ENCODE measurements around the gene ZDHHC24.
A peak's percentile ranks its signal among the peaks of the same experiment; 100 is the strongest.

Gene ZDHHC24

DNA sequence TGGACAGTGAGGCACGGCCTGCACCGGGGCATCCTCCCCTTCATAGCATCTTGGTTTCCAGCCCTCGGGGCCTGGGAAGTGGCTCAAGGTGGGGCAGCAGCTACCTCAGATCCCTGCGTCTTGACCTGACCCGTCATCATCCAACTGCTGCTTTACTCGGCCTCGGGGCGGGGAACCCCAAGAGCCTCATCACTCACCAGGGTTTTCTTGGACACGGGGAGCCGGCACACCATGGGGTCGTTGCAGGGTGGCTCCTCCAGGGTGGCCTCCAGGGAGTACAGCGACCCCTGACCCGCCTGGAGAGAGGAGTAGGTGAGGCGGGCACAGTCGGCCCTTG is 21.9 kb upstream of the ZDHHC24 start:
- no peak for DNase-seq

DNA sequence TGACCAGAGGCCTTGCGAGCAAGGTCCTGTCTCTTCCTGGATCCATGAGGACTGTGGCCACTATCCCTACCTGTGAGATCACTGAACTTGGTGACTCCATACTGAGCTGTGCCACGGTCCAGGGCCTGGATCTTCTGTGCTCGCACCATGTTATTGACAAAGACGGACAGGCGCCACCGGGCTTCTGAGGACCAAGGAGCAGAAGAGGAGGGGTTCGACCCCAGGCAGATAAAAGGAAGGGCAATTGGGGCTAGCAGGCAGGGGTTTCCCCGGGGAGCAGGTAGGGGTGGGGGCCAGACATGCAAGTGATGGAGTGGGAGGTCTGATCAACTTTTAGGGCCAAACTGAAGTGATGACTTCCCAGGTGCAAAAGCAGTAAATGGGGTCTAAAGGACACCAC is 20.4 kb upstream of the ZDHHC24 start:
- DNase-seq: no peak

DNA sequence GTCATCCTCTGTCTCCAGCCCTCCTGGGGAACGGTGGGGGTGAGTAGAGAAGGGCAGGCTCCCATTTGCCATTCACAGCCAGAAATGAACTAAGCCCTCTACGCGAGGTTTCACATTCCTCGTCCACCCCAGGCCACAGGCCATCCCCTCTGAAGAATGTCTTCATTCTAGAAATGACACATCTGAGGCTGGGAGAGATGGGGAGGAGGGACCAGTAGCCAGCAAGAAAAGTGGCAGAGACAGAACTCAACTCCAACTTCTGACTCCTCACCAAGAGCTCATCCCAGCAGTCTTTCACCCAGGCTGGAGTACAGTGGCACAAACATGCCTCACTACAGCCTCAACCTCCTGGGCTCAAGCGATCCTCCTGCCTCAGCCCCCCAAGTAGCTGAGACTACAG is 19.1 kb upstream of the ZDHHC24 start:
- DNase-seq: no peak

DNA sequence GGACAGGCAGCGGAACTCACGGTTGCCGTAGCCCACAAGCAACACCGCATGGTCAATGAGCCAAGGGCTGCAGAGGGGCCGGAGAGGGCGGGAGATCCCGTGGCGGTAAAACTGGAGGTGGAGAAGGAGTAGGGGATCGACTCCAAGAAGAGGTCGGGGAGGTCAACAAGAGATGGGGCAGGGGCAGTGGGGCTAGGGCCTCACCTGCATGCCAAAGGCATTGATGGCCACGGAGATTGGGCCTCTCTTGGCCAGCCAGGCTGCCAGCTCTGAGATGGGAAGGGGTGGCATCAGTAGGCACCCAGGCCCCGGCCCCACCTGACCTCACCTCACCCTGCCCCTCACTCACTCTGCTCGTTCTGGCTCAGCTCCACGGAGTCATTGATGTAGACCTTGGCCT is 18.7 kb upstream of the ZDHHC24 start:
- DNase-seq: no peak

- DNase-seq: no peak
These were observed 18.0 kb upstream of the ZDHHC24 start for GRCh38 chr11:66563832-66564231.

GRCh38 chr11:66562907-66563583 is 17.2 kb upstream of the ZDHHC24 start:
- no peak for DNase-seq

- no peak for DNase-seq
These were observed 16.4 kb upstream of the ZDHHC24 start for GRCh38 chr11:66562275-66562674.

GRCh38 chr11:66561975-66562248 is 16.1 kb upstream of the ZDHHC24 start:
- DNase-seq: no peak

DNA sequence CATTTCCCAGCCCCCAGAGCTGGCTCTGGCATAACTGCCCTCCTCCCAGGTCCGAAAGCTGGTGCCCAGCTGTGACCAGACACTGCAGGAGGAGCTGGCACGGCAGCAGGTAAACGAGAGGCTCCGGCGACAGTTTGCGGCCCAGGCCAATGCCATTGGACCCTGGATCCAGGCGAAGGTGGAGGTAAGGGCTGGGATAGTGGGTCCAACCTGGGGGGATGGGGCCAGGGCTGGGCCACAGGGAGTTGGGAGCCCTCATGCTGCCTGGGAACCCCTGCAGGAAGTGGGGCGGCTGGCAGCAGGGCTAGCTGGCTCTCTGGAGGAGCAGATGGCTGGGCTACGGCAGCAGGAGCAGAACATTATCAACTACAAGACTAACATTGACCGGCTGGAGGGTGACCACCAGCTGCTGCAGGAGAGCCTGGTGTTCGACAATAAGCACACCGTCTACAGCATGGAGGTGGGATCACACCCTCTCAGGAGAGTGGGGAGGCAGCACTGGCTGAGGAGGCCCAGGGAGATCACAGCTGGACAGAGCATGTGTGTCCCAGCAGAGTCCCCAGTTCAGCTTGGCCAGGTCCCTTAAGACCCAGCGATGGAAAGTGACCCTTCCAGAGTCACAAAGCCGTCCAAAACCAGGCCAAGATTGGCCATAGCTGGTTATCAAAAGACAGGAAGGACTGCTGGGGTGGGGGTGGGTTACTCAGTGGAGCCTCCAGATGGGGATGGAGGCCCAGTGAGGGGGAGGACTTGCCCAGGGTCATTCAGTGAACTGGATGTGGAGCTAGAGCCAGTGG is 15.5 kb upstream of the ZDHHC24 start:
- DNase-seq: no peak

GRCh38 chr11:66559866-66560676 is 14.2 kb upstream of the ZDHHC24 start:
- no peak for DNase-seq

- peak in 4 of 56 donors; percentile 10 to 58 (median 30) for DNase-seq
These were observed 13.5 kb upstream of the ZDHHC24 start for GRCh38 chr11:66559142-66559865.

GRCh38 chr11:66557733-66558326 is 12.0 kb upstream of the ZDHHC24 start:
- DNase-seq: no peak

- no peak for DNase-seq
These were observed 10.2 kb upstream of the ZDHHC24 start for GRCh38 chr11:66556086-66556485.

DNA sequence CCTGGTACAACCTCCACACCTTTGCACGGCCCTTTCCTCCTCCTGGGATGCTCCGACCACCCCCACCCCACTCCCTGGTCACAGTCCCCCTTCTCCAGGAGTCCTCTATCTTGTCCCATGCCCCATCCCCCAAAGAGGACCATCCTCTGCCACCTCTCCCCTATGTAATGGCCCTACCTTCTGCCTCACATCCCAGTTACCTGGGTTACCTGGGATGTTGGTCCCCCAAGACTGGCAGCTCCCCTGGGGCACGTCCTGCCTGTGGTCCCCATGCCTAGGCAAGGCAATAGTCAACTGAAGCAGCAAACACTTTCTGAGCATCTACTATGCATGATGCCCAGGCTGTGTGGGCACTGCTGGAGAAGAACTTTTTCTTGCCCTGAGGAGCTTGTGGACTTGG is 9.6 kb upstream of the ZDHHC24 start:
- DNase-seq: no peak

DNA sequence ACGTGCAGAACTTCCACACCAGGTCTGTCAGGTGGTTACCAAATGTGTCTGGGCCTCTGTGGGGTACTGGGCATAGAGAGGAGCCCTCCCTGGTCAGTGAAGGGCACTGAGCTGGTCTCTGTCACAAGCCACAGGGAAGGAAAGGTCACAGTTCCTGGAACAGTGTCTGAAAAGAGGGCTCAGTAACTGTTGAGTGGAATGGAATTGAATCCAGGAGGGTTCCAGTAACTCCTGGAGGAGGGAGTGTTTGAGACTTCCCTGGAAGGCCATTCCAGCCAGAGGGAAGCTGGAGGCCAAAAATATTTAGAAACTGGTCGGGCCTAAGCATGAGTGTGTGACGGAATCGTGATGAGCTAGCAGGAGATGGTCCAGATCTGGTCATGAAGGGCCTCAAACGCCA is 8.8 kb upstream of the ZDHHC24 start:
- DNase-seq: no peak

- no peak for DNase-seq
These were observed 5.0 kb upstream of the ZDHHC24 start for GRCh38 chr11:66550887-66551286.

DNA sequence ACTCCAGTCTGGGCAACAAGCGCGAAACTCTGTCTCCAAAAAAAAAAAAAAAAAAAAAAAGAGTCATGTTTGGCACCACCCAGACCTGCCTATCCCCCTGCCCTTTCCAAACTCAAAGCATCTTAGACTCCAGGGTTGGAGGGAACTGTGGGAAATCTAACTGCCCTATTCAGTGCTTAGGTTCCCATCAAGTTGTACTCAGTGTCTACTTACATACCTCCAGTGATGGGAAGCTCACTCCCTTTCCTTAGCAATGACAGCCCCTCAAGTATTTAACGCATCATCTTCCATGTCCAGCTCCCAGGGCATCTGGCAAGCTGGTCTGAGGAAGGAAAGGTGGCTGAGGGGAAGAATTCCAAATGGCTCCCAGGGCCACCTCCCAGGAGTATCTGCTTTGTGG is 3.8 kb upstream of the ZDHHC24 start:
- DNase-seq: no peak

GRCh38 chr11:66548774-66549630 is 3.2 kb upstream of the ZDHHC24 start:
- DNase-seq: no peak

- no peak for DNase-seq
These were observed 2.2 kb upstream of the ZDHHC24 start for GRCh38 chr11:66548041-66548440.

DNA sequence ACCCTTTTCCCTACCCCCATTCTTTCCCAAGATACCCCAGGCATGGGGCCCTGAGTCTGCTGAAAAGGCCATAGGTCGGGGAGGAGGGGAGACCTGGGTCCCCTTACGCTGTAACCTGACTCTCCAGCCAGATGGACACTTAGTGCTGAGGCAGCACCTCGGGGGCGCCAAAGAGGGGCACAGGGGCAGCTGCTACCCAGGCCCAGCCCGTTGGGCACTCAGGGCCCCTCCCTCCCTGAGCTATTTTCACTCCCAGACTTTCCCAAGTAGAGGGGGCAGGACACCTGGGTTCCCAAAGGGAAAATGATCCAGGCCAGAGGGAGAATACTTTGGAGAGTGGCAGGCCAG is 1.8 kb upstream of the ZDHHC24 start:
- no peak for DNase-seq

Data from amygdala (tissue), 56 donors.